ENCODE measurements around the gene MPPE1.
"Not testable (repeated sequence)": the region's sequence is repeated elsewhere in the genome, so short reads cannot be mapped to it uniquely, and the experiment has no call there.

The MPPE1 gene

GRCh38 chr18:11908182-11909060, at the start of gene MPPE1:
MPPE1 (minus strand) TSS chr18:11908317; CDS start chr18:11897264, 11,053 bp downstream.
- peak; percentile 97 for DNase-seq (ENCODE audit: low spot score)

- DNase-seq (ENCODE audit: low spot score), result no peak
Measured at GRCh38 chr18:11957636-11958035, 49.5 kb upstream of the MPPE1 start.

GRCh38 chr18:11956371-11957308, 48.5 kb upstream of the MPPE1 start:
- no peak for DNase-seq (ENCODE audit: low spot score)

- DNase-seq (ENCODE audit: low spot score), result peak; percentile 63
Measured at GRCh38 chr18:11955239-11956029, 47.3 kb upstream of the MPPE1 start.

GRCh38 chr18:11953113-11953512, 45.0 kb upstream of the MPPE1 start:
- no peak for DNase-seq (ENCODE audit: low spot score)

GRCh38 chr18:11951390-11951851, 43.3 kb upstream of the MPPE1 start:
- no peak for DNase-seq (ENCODE audit: low spot score)

GRCh38 chr18:11950824-11951223, 42.7 kb upstream of the MPPE1 start:
- no peak for DNase-seq (ENCODE audit: low spot score)

GRCh38 chr18:11948852-11949523, 40.9 kb upstream of the MPPE1 start:
- no peak for DNase-seq (ENCODE audit: low spot score)

GRCh38 chr18:11947214-11948191, 39.4 kb upstream of the MPPE1 start:
- DNase-seq (ENCODE audit: low spot score), result peak; percentile 83

- no peak for DNase-seq (ENCODE audit: low spot score)
Measured at GRCh38 chr18:11946756-11947155, 38.6 kb upstream of the MPPE1 start.

GRCh38 chr18:11945834-11946659, 37.9 kb upstream of the MPPE1 start:
- DNase-seq (ENCODE audit: low spot score), result not testable (repeated sequence)

- DNase-seq (ENCODE audit: low spot score), result no peak
Measured at GRCh38 chr18:11944786-11945185, 36.7 kb upstream of the MPPE1 start.

GRCh38 chr18:11944252-11944651, 36.1 kb upstream of the MPPE1 start:
- DNase-seq (ENCODE audit: low spot score), result no peak

GRCh38 chr18:11943551-11943950, 35.4 kb upstream of the MPPE1 start:
- no peak for DNase-seq (ENCODE audit: low spot score)

- no peak for DNase-seq (ENCODE audit: low spot score)
Measured at GRCh38 chr18:11940956-11941355, 32.8 kb upstream of the MPPE1 start.

- peak; percentile 78 for DNase-seq (ENCODE audit: low spot score)
Measured at GRCh38 chr18:11937874-11938478, 29.9 kb upstream of the MPPE1 start.

- no peak for DNase-seq (ENCODE audit: low spot score)
Measured at GRCh38 chr18:11932393-11932792, 24.3 kb upstream of the MPPE1 start.

- DNase-seq (ENCODE audit: low spot score), result no peak
Measured at GRCh38 chr18:11927497-11927896, 19.4 kb upstream of the MPPE1 start.

Data from AG20443 (cell line).